ENCODE results near the gene BICRAL. TPM values are rescaled to one million over a fixed set of nuclear protein-coding genes. Genes with fewer than 3 reads are reported as not detected.
"Not testable (repeated sequence)": the region's sequence is repeated elsewhere in the genome, so short reads cannot be mapped to it uniquely, and the experiment has no call there.

BICRAL gene
- total RNA-seq, 1 experiment from 2014 or later: 6.9 TPM

GRCh38 chr6:42889815-42890214 is 108.0 kb downstream of the BICRAL start:
- H3K4me1 ChIP-seq (ENCODE audit: insufficient read depth, low read length, poor library complexity, severe bottlenecking): peaks cover 5% of the 10 kb centered on the region
- H3K4me3 ChIP-seq (ENCODE audit: low read depth, low read length, poor library complexity, severe bottlenecking): peak overlapping the region; percentile 75
- TF ChIP-seq CTCF (conservative IDR thresholded peaks at IDR 0.05; ENCODE audit: low read depth, low read length) (no peak), EZH2 (IDR thresholded peaks at IDR 0.05; ENCODE audit: borderline replicate concordance, low read depth, low read length, poor library complexity, severe bottlenecking) (no peak)
- intact Hi-C loops (cut with micrococcal nuclease; ENCODE audit: unreplicated experiment): loop anchor here (10.0 kb wide), 1 partner anchor 815 kb away; no protein-coding TSS in a partner anchor
- BruUV-seq (replicated peaks): no TSS peak
- no peak for DNase-seq (ENCODE audit: low spot score)
- ChIA-PET POLR2A (ENCODE audit: low non-redundant PET) (no interaction called here), CTCF (no interaction called here)
- no peaks in the 10 kb centered on the region for H3K9me3 ChIP-seq (ENCODE audit: low read depth, low read length, poor library complexity, severe bottlenecking)
- peak overlapping the region; percentile 90 for H3K27ac ChIP-seq (ENCODE audit: low read depth, low read length, poor library complexity, severe bottlenecking)
- peaks cover 20% of the 10 kb centered on the region for H3K36me3 ChIP-seq (ENCODE audit: insufficient read depth, low read length, poor library complexity, severe bottlenecking)
- no peaks in the 10 kb centered on the region for H3K27me3 ChIP-seq (replicated peaks; ENCODE audit: insufficient read depth, low read depth, low read length, poor library complexity)

- DNase-seq (ENCODE audit: low spot score): peak; percentile 97
- Histone ChIP-seq H3K9me3 (ENCODE audit: low read depth, low read length, poor library complexity, severe bottlenecking) (no peaks in the 10 kb centered on the region), H3K36me3 (ENCODE audit: insufficient read depth, low read length, poor library complexity, severe bottlenecking) (peaks cover 13% of the 10 kb centered on the region), H3K27ac (ENCODE audit: low read depth, low read length, poor library complexity, severe bottlenecking) (peak overlapping the region; percentile 90), H3K4me3 (ENCODE audit: low read depth, low read length, poor library complexity, severe bottlenecking) (peak overlapping the region; percentile 75), H3K4me1 (ENCODE audit: insufficient read depth, low read length, poor library complexity, severe bottlenecking) (peaks cover 5% of the 10 kb centered on the region), H3K27me3 (replicated peaks; ENCODE audit: insufficient read depth, low read depth, low read length, poor library complexity) (no peaks in the 10 kb centered on the region)
- TF ChIP-seq CTCF (conservative IDR thresholded peaks at IDR 0.05; ENCODE audit: low read depth, low read length) (no peak), EZH2 (IDR thresholded peaks at IDR 0.05; ENCODE audit: borderline replicate concordance, low read depth, low read length, poor library complexity, severe bottlenecking) (no peak)
- POLR2A ChIA-PET (ENCODE audit: low non-redundant PET): interaction anchor here (0.5 kb wide), 1 partner anchor 8 kb away, joined by 3 read pairs; no protein-coding TSS in a partner anchor
- TSS peak; percentile 90 for BruUV-seq (replicated peaks)
- intact Hi-C loops (cut with micrococcal nuclease; ENCODE audit: unreplicated experiment): loop anchor here (10.0 kb wide), 1 partner anchor 816 kb away; no protein-coding TSS in a partner anchor
- CTCF ChIA-PET: interaction anchor here (0.6 kb wide), 1 partner anchor 1156 kb away, joined by 4 read pairs; no protein-coding TSS in a partner anchor
Measured at GRCh38 chr6:42890311-42891198, 108.7 kb downstream of the BICRAL start.

DNA sequence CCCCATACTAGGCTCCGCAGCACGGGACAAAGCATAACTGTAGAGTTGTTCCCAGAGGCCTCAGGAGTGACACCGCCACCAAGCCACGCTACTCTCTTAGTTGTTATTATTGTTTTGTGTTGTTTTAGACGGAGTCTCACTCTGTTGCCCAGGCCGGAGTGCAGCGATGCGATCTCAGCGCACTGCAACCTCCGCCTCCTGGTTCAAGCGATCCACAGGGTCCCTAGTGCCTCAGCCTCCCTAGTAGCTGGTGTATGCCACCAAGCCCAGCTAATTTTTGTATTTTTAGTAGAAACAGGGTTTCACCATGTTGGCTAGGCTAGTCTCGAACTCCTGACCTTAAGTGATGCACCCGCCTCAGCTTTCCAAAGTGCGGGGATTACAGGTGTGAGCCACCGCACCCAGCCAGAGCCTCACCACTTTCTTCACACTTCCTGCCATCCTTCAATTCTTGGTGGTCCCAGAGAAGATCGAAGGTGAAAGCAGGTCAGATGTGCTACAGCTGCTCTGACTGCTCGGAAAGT is 109.4 kb downstream of the BICRAL start:
- POLR2A ChIA-PET (ENCODE audit: low non-redundant PET): interaction anchor here (0.5 kb wide), 1 partner anchor 9 kb away, joined by 3 read pairs; no protein-coding TSS in a partner anchor
- CTCF ChIA-PET: interaction anchor here (0.7 kb wide), 1 partner anchor 12 kb away, joined by 4 read pairs; the partner anchor contains the start of gene RPL7L1
- Histone ChIP-seq H3K4me1 (ENCODE audit: insufficient read depth, low read length, poor library complexity, severe bottlenecking) (peaks cover 10% of the 10 kb centered on the region), H3K4me3 (ENCODE audit: low read depth, low read length, poor library complexity, severe bottlenecking) (peak overlapping the region; percentile 75), H3K27ac (ENCODE audit: low read depth, low read length, poor library complexity, severe bottlenecking) (peak overlapping the region; percentile 90), H3K9me3 (ENCODE audit: low read depth, low read length, poor library complexity, severe bottlenecking) (no peaks in the 10 kb centered on the region), H3K36me3 (ENCODE audit: insufficient read depth, low read length, poor library complexity, severe bottlenecking) (peaks cover 6% of the 10 kb centered on the region), H3K27me3 (replicated peaks; ENCODE audit: insufficient read depth, low read depth, low read length, poor library complexity) (no peaks in the 10 kb centered on the region)
- TF ChIP-seq EZH2 (IDR thresholded peaks at IDR 0.05; ENCODE audit: borderline replicate concordance, low read depth, low read length, poor library complexity, severe bottlenecking): no peak
- no peak for TF ChIP-seq CTCF (conservative IDR thresholded peaks at IDR 0.05; ENCODE audit: low read depth, low read length)
- intact Hi-C loops (cut with micrococcal nuclease; ENCODE audit: unreplicated experiment): loop anchor here (10.0 kb wide), 1 partner anchor 816 kb away; no protein-coding TSS in a partner anchor
- no TSS peak for BruUV-seq (replicated peaks)
- DNase-seq (ENCODE audit: low spot score): no peak

- H3K27me3 ChIP-seq (replicated peaks; ENCODE audit: insufficient read depth, low read depth, low read length, poor library complexity); H3K36me3 ChIP-seq (ENCODE audit: insufficient read depth, low read length, poor library complexity, severe bottlenecking); CTCF ChIA-PET; DNase-seq (ENCODE audit: low spot score); POLR2A ChIA-PET (ENCODE audit: low non-redundant PET); H3K4me3 ChIP-seq (ENCODE audit: low read depth, low read length, poor library complexity, severe bottlenecking); H3K9me3 ChIP-seq (ENCODE audit: low read depth, low read length, poor library complexity, severe bottlenecking); H3K27ac ChIP-seq (ENCODE audit: low read depth, low read length, poor library complexity, severe bottlenecking); BruUV-seq (replicated peaks): not testable (repeated sequence)
- H3K4me1 ChIP-seq (ENCODE audit: insufficient read depth, low read length, poor library complexity, severe bottlenecking): peaks cover 17% of the 10 kb centered on the region
- intact Hi-C loops (cut with micrococcal nuclease; ENCODE audit: unreplicated experiment): loop anchor here (10.0 kb wide), 1 partner anchor 819 kb away; no protein-coding TSS in a partner anchor
Measured at GRCh38 chr6:42894041-42894828, 112.4 kb downstream of the BICRAL start.

Measured in A673 (cell line).